NT2/D1 (cell line): ENCODE results near the gene DMXL2.
"Not testable (repeated sequence)": the region's sequence is repeated elsewhere in the genome, so short reads cannot be mapped to it uniquely, and the experiment has no call there.

Experiments
- DNase-seq: peaks from one replicate; pipeline ENCODE4 v3.0.0-alpha.2; 2011; ENCODE audit warnings: low read depth, low spot score
- H3K27me3 ChIP-seq: 2 replicates; pipeline ENCODE4 v1.6.0; 2011; ENCODE audit warnings: mild to moderate bottlenecking; ENCODE audit not compliant: insufficient read length, insufficient read depth
- H3K36me3 ChIP-seq: 2 replicates; pipeline ENCODE4 v1.6.1; 2011; ENCODE audit warnings: mild to moderate bottlenecking, low read length, mixed read lengths; ENCODE audit not compliant: insufficient read depth, insufficient read length
- H3K4me1 ChIP-seq: 2 replicates; pipeline ENCODE4 v1.5.1; 2011; ENCODE audit not compliant: insufficient read depth, insufficient read length
- H3K4me3 ChIP-seq: 2 replicates; pipeline ENCODE4 v1.5.1; 2011; ENCODE audit warnings: low read depth; ENCODE audit not compliant: insufficient read length
- H3K9ac ChIP-seq: 2 replicates; pipeline ENCODE4 v1.6.0; 2011; ENCODE audit warnings: low read depth; ENCODE audit not compliant: insufficient read length
- H3K9me3 ChIP-seq: 2 replicates; pipeline ENCODE4 v1.5.1; 2011; ENCODE audit warnings: mild to moderate bottlenecking, low read length; ENCODE audit not compliant: insufficient read depth
- SUZ12 ChIP-seq: IDR thresholded peaks from 2 replicates; pipeline ENCODE4 v1.6.1; 2011; ENCODE audit not compliant: insufficient read length, insufficient read depth; ENCODE audit errors: extremely low read depth
- YY1 ChIP-seq: IDR thresholded peaks from 2 replicates; pipeline ENCODE4 v1.6.1; 2011; ENCODE audit not compliant: insufficient read length, insufficient read depth
- ZNF274 ChIP-seq: IDR thresholded peaks from 2 replicates; pipeline ENCODE4 v1.6.1; 2011; ENCODE audit warnings: mild to moderate bottlenecking, low read depth, low read length

The DMXL2 gene

DNA sequence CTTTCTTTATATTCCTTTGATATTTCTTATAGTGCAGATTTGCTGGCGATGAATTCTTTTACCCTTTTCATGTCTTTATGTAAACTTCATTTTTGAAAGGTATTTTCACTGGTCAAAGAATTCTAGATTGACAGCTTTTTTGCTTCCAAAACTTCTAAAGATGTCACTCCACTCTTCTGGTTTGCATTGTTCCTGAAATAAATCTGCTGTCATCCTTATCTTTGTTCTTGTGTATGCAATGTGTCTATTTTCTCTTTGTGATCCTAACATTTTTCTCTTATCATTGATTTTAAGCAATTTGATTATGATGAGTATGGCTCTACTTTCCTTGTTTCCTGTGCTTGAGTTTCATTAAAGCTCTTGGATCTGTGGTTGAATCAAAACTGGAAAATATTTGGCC lies 177.8 kb downstream of the DMXL2 start:
- Histone ChIP-seq H3K4me1 (no peaks in the 10 kb centered on the region), H3K4me3 (no peak overlapping the region), H3K36me3 (peaks cover 20% of the 10 kb centered on the region), H3K9ac (no peak overlapping the region), H3K9me3 (no peaks in the 10 kb centered on the region), H3K27me3 (no peaks in the 10 kb centered on the region)
- no peak for TF ChIP-seq YY1
- TF ChIP-seq SUZ12: no peak
- no peak for TF ChIP-seq ZNF274
- DNase-seq: no peak

DNA sequence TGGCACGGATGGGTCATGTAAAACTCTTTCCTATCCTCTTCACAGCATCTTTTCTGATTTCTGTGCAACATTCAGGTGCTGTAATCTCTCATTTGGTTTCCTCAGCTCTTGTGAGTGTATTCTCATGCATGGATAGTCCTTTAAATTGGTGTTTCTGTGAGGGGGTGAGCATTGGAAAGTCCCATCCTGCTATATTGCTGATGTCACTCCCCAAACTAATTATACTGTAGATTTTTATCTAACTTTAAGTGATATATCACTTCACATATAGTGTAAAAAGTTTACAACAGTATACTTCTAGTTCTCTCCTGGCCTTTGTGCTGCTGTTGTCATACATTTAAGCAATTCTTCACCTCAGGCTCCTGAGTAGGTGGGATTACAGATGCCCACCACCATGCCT lies 178.5 kb downstream of the DMXL2 start:
- H3K9me3 ChIP-seq: no peaks in the 10 kb centered on the region
- no peak for TF ChIP-seq ZNF274
- no peak for TF ChIP-seq YY1
- H3K4me1 ChIP-seq: no peaks in the 10 kb centered on the region
- H3K9ac ChIP-seq: no peak overlapping the region
- H3K4me3 ChIP-seq: no peak overlapping the region
- H3K27me3 ChIP-seq: no peaks in the 10 kb centered on the region
- H3K36me3 ChIP-seq: peaks cover 14% of the 10 kb centered on the region
- no peak for DNase-seq

DNA sequence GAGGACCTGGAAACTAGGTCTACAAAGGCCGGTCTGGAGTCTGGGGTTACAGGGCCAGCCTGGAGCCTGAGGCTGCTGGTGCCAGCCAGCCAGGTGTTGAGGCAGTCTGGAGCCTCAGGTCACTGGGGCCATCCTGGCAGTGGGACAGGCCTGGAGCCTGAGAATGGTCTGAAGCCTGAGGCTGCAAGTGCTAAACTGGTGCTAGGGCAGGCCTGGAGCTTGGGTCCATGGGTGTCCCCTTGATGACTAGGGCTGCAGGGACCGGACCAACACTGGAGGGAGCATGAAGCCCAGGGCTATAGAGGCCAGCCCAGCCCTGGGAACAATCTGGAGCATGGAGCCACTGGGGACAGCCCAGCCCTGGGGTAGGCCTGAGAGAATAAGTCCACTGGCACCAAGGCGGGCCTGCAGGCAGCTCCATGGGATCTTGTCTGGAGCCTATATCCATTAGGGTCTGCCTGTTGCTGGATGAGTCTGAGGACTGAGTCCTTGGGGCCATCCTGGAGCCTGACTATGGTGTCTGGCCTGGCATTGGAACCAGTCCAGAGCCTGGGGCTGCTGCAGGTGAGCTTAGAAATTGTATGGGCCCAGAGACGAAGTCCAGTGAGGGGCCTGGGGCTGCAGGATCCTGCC lies 179.2 kb downstream of the DMXL2 start:
- H3K4me3 ChIP-seq: no peak overlapping the region
- no peaks in the 10 kb centered on the region for H3K27me3 ChIP-seq
- H3K9ac ChIP-seq: no peak overlapping the region
- DNase-seq: no peak
- H3K9me3 ChIP-seq: no peaks in the 10 kb centered on the region
- no peaks in the 10 kb centered on the region for H3K4me1 ChIP-seq
- TF ChIP-seq ZNF274 (no peak), SUZ12 (no peak), YY1 (no peak)
- peaks cover 8% of the 10 kb centered on the region for H3K36me3 ChIP-seq

DNA sequence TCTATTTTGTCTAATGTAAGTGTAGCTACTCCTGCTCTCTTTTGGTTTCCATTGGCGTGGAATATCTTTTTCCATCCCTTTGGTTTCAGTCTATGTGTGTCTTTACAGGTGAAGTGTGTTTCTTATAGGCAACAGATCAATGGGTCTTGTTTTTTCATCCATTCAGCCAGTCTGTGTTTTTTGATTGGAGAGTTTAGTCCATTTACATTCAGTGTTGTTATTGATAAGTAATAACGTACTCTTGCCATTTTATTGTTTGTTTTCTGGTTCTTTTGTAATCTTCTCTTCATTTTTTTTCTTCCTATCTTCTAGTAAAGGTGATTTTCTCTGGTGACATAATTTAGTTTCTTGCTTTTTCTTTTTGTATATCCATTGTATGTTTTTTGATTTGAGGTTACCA lies 184.0 kb downstream of the DMXL2 start:
- H3K27me3 ChIP-seq: no peaks in the 10 kb centered on the region
- DNase-seq: no peak
- H3K36me3 ChIP-seq: no peaks in the 10 kb centered on the region
- no peak for TF ChIP-seq ZNF274
- no peaks in the 10 kb centered on the region for H3K4me1 ChIP-seq
- H3K4me3 ChIP-seq: no peak overlapping the region
- no peaks in the 10 kb centered on the region for H3K9me3 ChIP-seq
- no peak overlapping the region for H3K9ac ChIP-seq

DNA sequence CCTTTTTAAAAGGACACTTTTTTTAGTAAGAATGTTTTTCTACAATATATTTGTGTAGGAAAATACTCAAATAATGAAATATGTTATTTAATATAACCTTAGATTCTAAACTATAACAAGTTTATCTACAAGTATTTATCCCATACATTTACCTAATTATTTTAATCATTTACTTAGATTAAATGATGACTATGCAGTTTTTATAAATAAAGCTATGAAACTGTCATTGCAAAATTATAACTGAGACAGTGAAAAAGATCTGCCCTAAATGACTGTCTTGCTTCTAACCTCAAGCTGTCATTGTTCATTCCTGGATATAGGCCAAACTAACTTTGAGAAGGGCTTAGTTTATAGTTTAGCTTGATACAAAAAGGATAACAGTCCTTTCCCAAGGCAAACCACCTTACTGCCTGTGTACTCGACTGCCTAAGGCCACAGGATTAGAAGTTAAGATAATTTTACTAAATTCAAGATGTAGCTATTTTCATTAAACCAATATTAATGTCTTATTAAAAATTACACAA lies 197.0 kb downstream of the DMXL2 start:
- TF ChIP-seq ZNF274 (no peak), SUZ12 (no peak), YY1 (no peak)
- no peaks in the 10 kb centered on the region for H3K4me1 ChIP-seq
- no peak overlapping the region for H3K4me3 ChIP-seq
- no peaks in the 10 kb centered on the region for H3K36me3 ChIP-seq
- H3K9ac ChIP-seq: no peak overlapping the region
- no peak for DNase-seq
- peaks cover 13% of the 10 kb centered on the region for H3K9me3 ChIP-seq
- H3K27me3 ChIP-seq: no peaks in the 10 kb centered on the region

DNA sequence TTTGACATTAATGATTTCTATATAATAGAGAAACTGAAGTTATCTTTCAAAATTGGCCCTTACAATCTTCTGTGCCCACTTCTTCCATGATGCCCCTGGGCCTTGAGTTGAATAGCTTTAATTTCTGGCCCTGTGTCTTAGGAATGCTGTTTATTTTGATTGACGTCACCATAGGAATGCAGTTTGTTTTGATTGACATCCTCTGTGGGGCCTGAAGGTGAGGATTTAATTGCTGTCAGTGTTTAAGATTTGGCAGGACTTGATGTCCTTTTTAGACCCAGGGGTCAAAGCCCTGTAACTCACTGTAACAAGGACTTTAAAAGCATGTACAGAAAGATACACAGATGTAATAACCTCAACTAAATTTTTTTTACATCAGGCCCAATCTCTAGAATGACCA lies 197.8 kb downstream of the DMXL2 start:
- TF ChIP-seq ZNF274: no peak
- TF ChIP-seq YY1: no peak
- no peak for TF ChIP-seq SUZ12
- no peaks in the 10 kb centered on the region for H3K36me3 ChIP-seq
- DNase-seq: no peak
- H3K27me3 ChIP-seq: no peaks in the 10 kb centered on the region
- H3K4me1 ChIP-seq: no peaks in the 10 kb centered on the region
- H3K9me3 ChIP-seq: peaks cover 13% of the 10 kb centered on the region
- H3K9ac ChIP-seq: no peak overlapping the region
- no peak overlapping the region for H3K4me3 ChIP-seq

DNA sequence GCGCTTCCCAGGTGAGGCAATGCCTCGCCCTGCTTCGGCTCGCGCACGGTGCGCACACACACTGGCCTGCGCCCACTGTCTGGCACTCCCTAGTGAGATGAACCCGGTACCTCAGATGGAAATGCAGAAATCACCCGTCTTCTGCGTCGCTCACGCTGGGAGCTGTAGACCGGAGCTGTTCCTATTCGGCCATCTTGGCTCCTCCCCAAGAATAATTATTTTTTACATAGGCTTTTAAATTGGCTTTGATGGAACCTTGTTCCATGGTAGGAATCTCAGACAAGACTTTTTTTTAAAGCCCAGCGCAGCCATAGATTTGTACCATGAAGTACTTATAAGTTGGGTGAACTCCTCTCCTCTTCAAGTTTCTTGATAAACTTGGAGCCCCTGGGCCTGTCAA lies 199.5 kb downstream of the DMXL2 start:
- H3K4me1 ChIP-seq, H3K36me3 ChIP-seq, H3K9ac ChIP-seq, H3K27me3 ChIP-seq, DNase-seq: not testable (repeated sequence)
- peak overlapping the region; percentile 24 for H3K4me3 ChIP-seq
- H3K9me3 ChIP-seq: peaks cover 13% of the 10 kb centered on the region

DNA sequence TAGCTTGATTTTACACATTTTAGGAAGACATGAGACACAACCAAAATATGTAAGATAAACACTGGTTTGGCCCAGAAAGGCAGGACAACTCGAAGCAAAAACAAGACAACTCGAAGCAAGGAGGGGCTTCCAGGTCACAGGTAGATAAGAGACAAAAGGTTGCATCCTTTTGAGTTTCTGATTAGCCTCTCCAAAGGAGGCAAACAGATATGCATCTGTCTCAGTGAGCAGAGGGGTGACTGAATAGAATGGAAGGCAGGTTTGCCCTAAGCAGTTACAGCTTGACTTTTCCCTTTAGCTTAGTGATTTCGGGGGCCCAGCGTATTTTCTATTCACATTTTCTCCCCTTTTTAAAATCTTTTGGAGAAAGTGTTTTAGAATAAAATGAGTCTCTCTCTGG lies 206.4 kb downstream of the DMXL2 start:
- no peaks in the 10 kb centered on the region for H3K4me1 ChIP-seq
- no peaks in the 10 kb centered on the region for H3K9me3 ChIP-seq
- H3K36me3 ChIP-seq: no peaks in the 10 kb centered on the region
- TF ChIP-seq SUZ12: no peak
- TF ChIP-seq YY1: no peak
- no peak for TF ChIP-seq ZNF274
- no peaks in the 10 kb centered on the region for H3K27me3 ChIP-seq
- DNase-seq: no peak
- no peak overlapping the region for H3K9ac ChIP-seq
- H3K4me3 ChIP-seq: no peak overlapping the region
